Hepatocyte (in vitro differentiated cells): ENCODE results near the gene CLCF1.

Experiments
- EZH2 ChIP-seq: fragments of 200-600 bp; sonication (generic); IDR thresholded peaks from 2 replicates; pipeline ENCODE4 v1.6.1; 2016; ENCODE audit warnings: antibody characterized with exemption, mild to moderate bottlenecking, borderline replicate concordance
- TF ChIP-seq, protein P1 (sequence below): fragments of 200-600 bp; sonication (generic); IDR thresholded peaks from 2 replicates; pipeline ENCODE4 v1.5.1; 2016; ENCODE audit warnings: antibody characterized with exemption, mild to moderate bottlenecking; ENCODE audit not compliant: poor library complexity

DNA sequence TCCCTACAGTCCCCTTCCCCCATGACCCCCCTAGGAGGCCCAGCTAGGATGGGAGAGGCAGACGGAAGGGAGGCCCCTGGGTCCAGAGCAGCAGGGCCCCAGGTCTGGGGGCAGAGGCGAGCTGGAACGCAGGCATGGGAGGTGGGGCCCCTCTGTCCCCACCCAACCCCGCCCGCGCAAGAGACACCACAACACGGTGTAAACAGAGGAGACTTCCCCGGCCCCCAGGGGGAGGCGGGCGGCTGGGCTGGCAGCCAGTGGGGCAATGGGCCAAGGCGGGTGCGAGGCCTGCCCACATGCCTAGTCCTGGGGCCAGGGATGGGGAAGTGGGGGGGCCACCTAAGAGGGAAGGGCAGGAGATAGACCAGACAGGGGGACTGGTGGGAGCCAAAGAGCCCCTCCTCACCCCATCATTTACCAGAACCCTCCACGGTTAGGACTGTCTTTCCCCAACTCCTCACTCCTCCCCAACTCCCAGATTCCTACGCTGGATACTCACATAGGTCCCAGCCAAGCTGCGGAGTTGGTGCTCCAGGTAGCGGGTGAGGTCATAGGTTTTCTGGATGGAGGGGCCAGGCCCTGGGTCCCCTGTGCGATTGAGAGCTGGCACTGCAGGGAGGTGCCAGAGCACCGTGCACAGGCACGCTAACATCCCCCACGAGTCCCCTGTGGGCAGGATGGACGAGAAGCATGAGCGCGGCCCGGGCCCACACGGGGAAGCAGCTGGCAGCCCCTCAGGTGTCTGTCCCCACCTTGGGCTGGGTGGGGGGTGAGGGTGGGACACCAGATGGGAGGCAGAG is 6.2 kb downstream of the CLCF1 start:
- TF ChIP-seq, protein P1, sequence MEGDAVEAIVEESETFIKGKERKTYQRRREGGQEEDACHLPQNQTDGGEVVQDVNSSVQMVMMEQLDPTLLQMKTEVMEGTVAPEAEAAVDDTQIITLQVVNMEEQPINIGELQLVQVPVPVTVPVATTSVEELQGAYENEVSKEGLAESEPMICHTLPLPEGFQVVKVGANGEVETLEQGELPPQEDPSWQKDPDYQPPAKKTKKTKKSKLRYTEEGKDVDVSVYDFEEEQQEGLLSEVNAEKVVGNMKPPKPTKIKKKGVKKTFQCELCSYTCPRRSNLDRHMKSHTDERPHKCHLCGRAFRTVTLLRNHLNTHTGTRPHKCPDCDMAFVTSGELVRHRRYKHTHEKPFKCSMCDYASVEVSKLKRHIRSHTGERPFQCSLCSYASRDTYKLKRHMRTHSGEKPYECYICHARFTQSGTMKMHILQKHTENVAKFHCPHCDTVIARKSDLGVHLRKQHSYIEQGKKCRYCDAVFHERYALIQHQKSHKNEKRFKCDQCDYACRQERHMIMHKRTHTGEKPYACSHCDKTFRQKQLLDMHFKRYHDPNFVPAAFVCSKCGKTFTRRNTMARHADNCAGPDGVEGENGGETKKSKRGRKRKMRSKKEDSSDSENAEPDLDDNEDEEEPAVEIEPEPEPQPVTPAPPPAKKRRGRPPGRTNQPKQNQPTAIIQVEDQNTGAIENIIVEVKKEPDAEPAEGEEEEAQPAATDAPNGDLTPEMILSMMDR: no peak
- TF ChIP-seq EZH2: no peak
